SK-N-SH treated with all-trans-retinoic acid at 6 μM for 48 hours (cell line): Measurements from ENCODE around the gene DMAC1.

Source experiments
- CSRNP3 ChIP-seq: fragments of 250-450 bp; sonication (Bioruptor Pico); IDR thresholded peaks from 2 replicates; pipeline ENCODE4 v1.5.1; 2021; ENCODE audit warnings: mild to moderate bottlenecking, moderate library complexity
- POU6F1 ChIP-seq: fragments of 250-450 bp; sonication (Bioruptor Pico); IDR thresholded peaks from 2 replicates; pipeline ENCODE4 v1.8.0; 2021; ENCODE audit warnings: low read depth, mild to moderate bottlenecking, moderate library complexity, borderline replicate concordance
- SNAI2 ChIP-seq: fragments of 250-450 bp; sonication (Bioruptor Pico); IDR thresholded peaks from 2 replicates; pipeline ENCODE4 v1.5.0; 2020; ENCODE audit warnings: mild to moderate bottlenecking, moderate library complexity
- TCF4 ChIP-seq: fragments of 250-450 bp; sonication (Bioruptor Pico); IDR thresholded peaks from 2 replicates; pipeline ENCODE4 v1.8.0; 2021; ENCODE audit warnings: mild to moderate bottlenecking, moderate library complexity, borderline replicate concordance
- TOX ChIP-seq: fragments of 250-450 bp; sonication (Bioruptor Pico); IDR thresholded peaks from 2 replicates; pipeline ENCODE4 v1.8.0; 2021; ENCODE audit warnings: mild to moderate bottlenecking, moderate library complexity, borderline replicate concordance
- ZFP30 ChIP-seq: fragments of 450-650 bp; formaldehyde crosslinking; IDR thresholded peaks from 2 replicates; pipeline ENCODE4 v1.5.0; 2022; ENCODE audit warnings: mild to moderate bottlenecking, moderate library complexity
- TF ChIP-seq, protein P1 (sequence below): fragments of 250-450 bp; sonication (Bioruptor Pico); IDR thresholded peaks from 2 replicates; pipeline ENCODE4 v1.8.0; 2020; ENCODE audit warnings: mild to moderate bottlenecking, moderate library complexity, borderline replicate concordance

The DMAC1 gene

GRCh38 chr9:7752481-7752880 is 47.1 kb downstream of the DMAC1 start (continued):
- TF ChIP-seq POU6F1 (CRISPR knock-in tag) (no peak), TOX (CRISPR knock-in tag) (no peak), ZFP30 (CRISPR knock-in tag) (no peak), SNAI2 (CRISPR knock-in tag) (no peak), CSRNP3 (no peak), TCF4 (CRISPR knock-in tag) (no peak)
- TF ChIP-seq, protein P1, sequence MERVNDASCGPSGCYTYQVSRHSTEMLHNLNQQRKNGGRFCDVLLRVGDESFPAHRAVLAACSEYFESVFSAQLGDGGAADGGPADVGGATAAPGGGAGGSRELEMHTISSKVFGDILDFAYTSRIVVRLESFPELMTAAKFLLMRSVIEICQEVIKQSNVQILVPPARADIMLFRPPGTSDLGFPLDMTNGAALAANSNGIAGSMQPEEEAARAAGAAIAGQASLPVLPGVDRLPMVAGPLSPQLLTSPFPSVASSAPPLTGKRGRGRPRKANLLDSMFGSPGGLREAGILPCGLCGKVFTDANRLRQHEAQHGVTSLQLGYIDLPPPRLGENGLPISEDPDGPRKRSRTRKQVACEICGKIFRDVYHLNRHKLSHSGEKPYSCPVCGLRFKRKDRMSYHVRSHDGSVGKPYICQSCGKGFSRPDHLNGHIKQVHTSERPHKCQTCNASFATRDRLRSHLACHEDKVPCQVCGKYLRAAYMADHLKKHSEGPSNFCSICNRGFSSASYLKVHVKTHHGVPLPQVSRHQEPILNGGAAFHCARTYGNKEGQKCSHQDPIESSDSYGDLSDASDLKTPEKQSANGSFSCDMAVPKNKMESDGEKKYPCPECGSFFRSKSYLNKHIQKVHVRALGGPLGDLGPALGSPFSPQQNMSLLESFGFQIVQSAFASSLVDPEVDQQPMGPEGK (CRISPR knock-in tag) = no peak
